Neuronal stem cell (in vitro differentiated cells): ENCODE results near the gene FSTL4.

Experiments
- DNase-seq: peaks from one replicate; pipeline ENCODE4 v3.0.0-alpha.2; 2013; ENCODE audit warnings: low spot score
- H2AFZ ChIP-seq: one replicate; pipeline ENCODE4 v1.6.1; 2013; ENCODE audit warnings: mild to moderate bottlenecking, low read length, inconsistent platforms
- H2AK5ac ChIP-seq: 2 replicates; pipeline ENCODE4 v1.6.1; 2013; ENCODE audit warnings: low read depth, mild to moderate bottlenecking, inconsistent platforms, low read length, moderate library complexity, mixed read lengths
- H2BK120ac ChIP-seq: 2 replicates; pipeline ENCODE4 v1.6.1; 2013; ENCODE audit warnings: low read depth, mild to moderate bottlenecking, inconsistent platforms, low read length, moderate library complexity, mixed read lengths
- H2BK12ac ChIP-seq: one replicate; pipeline ENCODE4 v1.6.1; 2013; ENCODE audit warnings: low read length, inconsistent platforms
- H2BK15ac ChIP-seq: 2 replicates; pipeline ENCODE4 v1.6.1; 2013; ENCODE audit warnings: mild to moderate bottlenecking, low read length, inconsistent platforms, mixed read lengths
- H2BK5ac ChIP-seq: one replicate; pipeline ENCODE4 v1.6.1; 2013; ENCODE audit warnings: inconsistent platforms, mild to moderate bottlenecking, low read length, moderate library complexity
- H3K14ac ChIP-seq: one replicate; pipeline ENCODE4 v1.6.1; 2013; ENCODE audit warnings: low read length, inconsistent platforms
- H3K18ac ChIP-seq: 2 replicates; pipeline ENCODE4 v1.6.1; 2013; ENCODE audit warnings: low read length, inconsistent platforms
- H3K23ac ChIP-seq: 2 replicates; pipeline ENCODE4 v1.6.1; 2013; ENCODE audit warnings: low read depth, mild to moderate bottlenecking, mixed read lengths, low read length, inconsistent platforms; ENCODE audit not compliant: poor library complexity
- H3K27ac ChIP-seq: replicated peaks from 3 replicates; pipeline ENCODE4 v1.5.1; 2013; ENCODE audit warnings: low read length, inconsistent platforms
- H3K27me3 ChIP-seq, 3 experiments: 2 replicates each; pipeline ENCODE4 v1.6.1; 2013; ENCODE audit warnings: low read length in 3 of 3, mild to moderate bottlenecking in 2 of 3, inconsistent platforms in 1 of 3, low read depth in 1 of 3, mixed read lengths in 1 of 3, moderate library complexity in 1 of 3; ENCODE audit not compliant: control insufficient read depth in 3 of 3, insufficient read depth in 3 of 3
- H3K36me3 ChIP-seq, 2 donors: replicated peaks in 1 of 2; 2 replicates each; pipeline ENCODE4 v1.6.1; 2013; ENCODE audit warnings: low read length in 2 of 2; ENCODE audit not compliant: control insufficient read depth in 2 of 2, insufficient read depth in 2 of 2
- H3K4ac ChIP-seq: 2 replicates; pipeline ENCODE4 v1.6.1; 2013; ENCODE audit warnings: inconsistent platforms, mild to moderate bottlenecking, low read length, moderate library complexity
- H3K4me1 ChIP-seq, 2 donors: 1 replicate in 1 of 2; 2 replicates in 1 of 2; pipeline ENCODE4 v1.6.1; 2013; ENCODE audit warnings: low read length in 2 of 2, low read depth in 1 of 2; ENCODE audit not compliant: control insufficient read depth in 2 of 2, insufficient read depth in 1 of 2
- H3K4me2 ChIP-seq: one replicate; pipeline ENCODE4 v1.6.1; 2013; ENCODE audit warnings: mild to moderate bottlenecking, low read length, inconsistent platforms; ENCODE audit not compliant: insufficient read depth, poor library complexity, severe bottlenecking
- H3K4me3 ChIP-seq, 2 donors: 2 replicates each; pipeline ENCODE4 v1.5.1; 2013; ENCODE audit warnings: low read length in 2 of 2, mild to moderate bottlenecking in 2 of 2, inconsistent platforms in 1 of 2, moderate library complexity in 1 of 2
- H3K79me1 ChIP-seq: one replicate; pipeline ENCODE4 v1.6.1; 2013; ENCODE audit warnings: low read depth, mild to moderate bottlenecking, inconsistent platforms, low read length, moderate library complexity
- H3K9ac ChIP-seq: one replicate; pipeline ENCODE4 v1.6.1; 2013; ENCODE audit warnings: mild to moderate bottlenecking, low read depth, low read length, inconsistent platforms; ENCODE audit not compliant: poor library complexity
- H3K9me3 ChIP-seq, 2 donors: replicated peaks in 1 of 2; 2 replicates each; pipeline versions ENCODE3 to v1.6.1; 2013; ENCODE audit warnings: low read length in 2 of 2, mild to moderate bottlenecking in 2 of 2, inconsistent platforms in 1 of 2, low read depth in 1 of 2, mixed read lengths in 1 of 2, moderate library complexity in 1 of 2; ENCODE audit not compliant: control insufficient read depth in 2 of 2, insufficient read depth in 1 of 2
- H4K8ac ChIP-seq: one replicate; pipeline ENCODE4 v1.6.1; 2013; ENCODE audit warnings: low read depth, mild to moderate bottlenecking, inconsistent platforms, low read length, moderate library complexity
- H4K91ac ChIP-seq: one replicate; pipeline ENCODE4 v1.6.1; 2013; ENCODE audit warnings: low read length, low read depth, mild to moderate bottlenecking, inconsistent platforms; ENCODE audit not compliant: poor library complexity
- WGBS, 2 donors: extraction: QIAGEN DNeasy Blood & Tissue Kit; methylation state at CpG; one replicate each; pipeline ENCODE4 v1.1.7; 2013; ENCODE audit warnings: missing lambda C conversion rate in 2 of 2, mixed read lengths in 1 of 2; ENCODE audit not compliant: insufficient read length in 2 of 2, insufficient replicate concordance in 1 of 2; ENCODE audit errors: extremely low coverage in 2 of 2; 5-methylcytosine and 5-hydroxymethylcytosine counted together

The FSTL4 gene

DNA sequence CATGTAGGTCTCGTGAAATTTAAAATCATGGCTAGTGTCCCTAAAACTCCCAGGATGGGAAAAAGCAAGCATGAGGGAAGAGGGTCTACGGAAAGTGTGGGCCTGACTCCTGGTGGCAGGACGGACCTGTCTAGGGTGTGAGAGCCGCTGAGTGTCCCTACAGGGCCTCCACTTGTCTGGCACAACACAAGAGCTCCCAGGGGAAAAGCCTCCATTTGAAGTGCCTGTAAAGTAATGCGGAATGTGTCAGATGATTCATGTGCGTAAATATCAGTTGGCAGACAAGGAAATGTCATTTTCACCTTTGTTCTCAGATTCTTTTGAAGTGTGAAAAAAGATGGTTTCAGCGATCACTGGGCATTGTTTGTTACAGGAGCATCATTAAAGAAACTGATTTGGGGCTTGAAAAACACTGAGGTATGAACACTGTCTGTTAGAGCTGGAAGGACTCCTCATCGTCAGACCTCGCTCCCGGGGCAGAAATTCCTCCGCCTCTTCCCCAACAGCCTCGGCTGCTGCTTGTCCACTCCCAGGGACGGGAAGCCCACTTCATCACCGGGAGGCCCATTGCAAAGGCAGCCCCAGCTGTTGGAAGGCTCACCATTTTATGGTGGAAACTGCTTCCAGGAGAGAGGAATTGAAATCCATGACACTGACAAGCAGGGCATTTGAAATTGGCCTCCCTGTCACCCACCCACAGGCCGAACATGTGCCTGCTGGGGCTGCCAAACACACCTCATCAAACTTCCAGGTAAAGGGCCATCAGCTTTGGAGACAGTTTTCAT is 240.8 kb downstream of the FSTL4 start:
- H3K4me2 ChIP-seq = no peak overlapping the region
- H2BK5ac ChIP-seq = no peak overlapping the region
- H4K91ac ChIP-seq = no peak overlapping the region
- peaks cover 0 to 5% of the 10 kb centered on the region in 2 donors for H3K4me1 ChIP-seq
- H2BK15ac ChIP-seq = peak overlapping the region; percentile 43
- H4K8ac ChIP-seq = no peak overlapping the region
- H2AK5ac ChIP-seq = no peak overlapping the region
- no peak overlapping the region for H2BK120ac ChIP-seq
- H3K14ac ChIP-seq = no peak overlapping the region
- H3K4me3 ChIP-seq = no peak overlapping the region
- H3K4ac ChIP-seq = no peak overlapping the region
- H3K23ac ChIP-seq = no peak overlapping the region
- no CpG with 5 or more reads among the region's 15 CpGs for WGBS, 2 donors
- H2BK12ac ChIP-seq = no peak overlapping the region
- peak overlapping the region; percentile 42 for H3K18ac ChIP-seq
- H2AFZ ChIP-seq = no peak overlapping the region
- H3K27me3 ChIP-seq = no peaks in the 10 kb centered on the region
- H3K36me3 ChIP-seq = no peaks in the 10 kb centered on the region
- no peaks in the 10 kb centered on the region for H3K9me3 ChIP-seq
- DNase-seq = no peak
- H3K79me1 ChIP-seq = no peaks in the 10 kb centered on the region
- H3K27ac ChIP-seq = no peak overlapping the region
- no peak overlapping the region for H3K9ac ChIP-seq

GRCh38 chr5:133370904-133371303 is 241.4 kb downstream of the FSTL4 start:
- Histone ChIP-seq H3K79me1 (no peaks in the 10 kb centered on the region), H2AK5ac (peak overlapping the region; percentile 16), H3K18ac (peak overlapping the region; percentile 73), H3K4me2 (no peak overlapping the region), H4K8ac (no peak overlapping the region), H3K4ac (no peak overlapping the region), H2BK120ac (no peak overlapping the region), H4K91ac (no peak overlapping the region), H3K27me3 (no peaks in the 10 kb centered on the region), H2AFZ (no peak overlapping the region), H3K36me3 (no peaks in the 10 kb centered on the region), H2BK5ac (no peak overlapping the region), H3K23ac (no peak overlapping the region), H3K4me3 (peak overlapping the region in 1 of 2 donors; percentile 16), H3K27ac (no peak overlapping the region), H2BK15ac (peak overlapping the region; percentile 43), H3K9ac (peak overlapping the region; percentile 15), H3K9me3 (no peaks in the 10 kb centered on the region), H2BK12ac (no peak overlapping the region), H3K4me1 (peaks cover 0 to 5% of the 10 kb centered on the region in 2 donors), H3K14ac (peak overlapping the region; percentile 15)
- WGBS, 2 donors = no CpG with 5 or more reads among the region's 7 CpGs
- DNase-seq = no peak

DNA sequence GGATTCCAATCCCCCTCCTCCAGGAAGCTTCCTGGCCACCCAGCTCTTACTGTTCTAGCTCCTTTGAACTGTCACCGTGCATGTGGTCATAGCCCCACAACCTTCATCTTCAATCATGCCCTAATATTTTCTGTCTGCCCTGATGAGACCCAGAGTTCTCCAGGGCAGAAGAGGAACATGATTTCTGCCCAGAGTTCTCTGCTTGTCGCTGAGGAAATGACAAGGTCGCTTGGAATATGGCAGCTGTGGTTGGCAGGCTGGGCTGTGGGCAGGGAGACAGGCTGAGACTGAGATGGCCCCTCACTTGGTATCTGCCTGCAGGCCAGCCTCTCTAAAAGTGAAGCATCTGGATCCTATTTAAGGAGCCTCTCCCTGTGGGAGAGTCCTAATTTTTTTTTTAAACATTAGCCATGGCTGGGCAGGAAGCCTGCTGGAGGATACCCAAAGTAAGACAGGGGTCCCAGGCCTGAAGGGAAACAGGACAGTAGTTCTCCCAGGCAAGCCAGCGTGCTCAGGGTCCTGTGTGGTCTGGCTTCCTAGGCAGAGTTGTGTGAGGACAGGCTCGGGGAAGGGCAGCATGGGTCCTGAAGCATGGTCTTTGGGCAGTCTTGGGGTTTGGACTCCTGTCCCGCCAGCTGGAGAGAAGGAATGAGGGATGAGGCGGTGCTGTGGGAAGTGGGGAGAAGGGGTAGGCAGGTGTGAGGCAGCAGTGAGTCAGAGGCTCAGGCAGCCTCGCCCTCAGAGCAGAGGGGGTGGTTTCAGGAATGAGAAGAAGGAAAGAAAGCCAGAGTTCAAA is 242.1 kb downstream of the FSTL4 start:
- WGBS, 2 donors = no CpG with 5 or more reads among the region's 8 CpGs
- Histone ChIP-seq H3K23ac (no peak overlapping the region), H3K36me3 (no peaks in the 10 kb centered on the region), H3K4me2 (no peak overlapping the region), H2AFZ (no peak overlapping the region), H2BK12ac (no peak overlapping the region), H3K9ac (no peak overlapping the region), H2BK15ac (no peak overlapping the region), H2AK5ac (peak overlapping the region; percentile 16), H3K4ac (no peak overlapping the region), H3K27ac (no peak overlapping the region), H3K27me3 (no peaks in the 10 kb centered on the region), H3K9me3 (no peaks in the 10 kb centered on the region), H3K4me1 (peaks cover 3 to 10% of the 10 kb centered on the region in 2 donors), H3K79me1 (no peaks in the 10 kb centered on the region), H3K18ac (peak overlapping the region; percentile 73), H3K4me3 (no peak overlapping the region), H2BK5ac (no peak overlapping the region), H4K8ac (no peak overlapping the region), H4K91ac (no peak overlapping the region), H3K14ac (no peak overlapping the region), H2BK120ac (no peak overlapping the region)
- DNase-seq = no peak
